HepG2 (cell line): ENCODE results near the gene ATXN1L. TPM values are rescaled to one million over a fixed set of nuclear protein-coding genes. Genes with fewer than 3 reads are reported as not detected.
A peak's percentile ranks its signal among the peaks of the same experiment; 100 is the strongest.

Experiments
- ARNTL ChIP-seq: sonication (generic); formaldehyde crosslinking; IDR thresholded peaks from 2 replicates; pipeline ENCODE4 v1.4.0; 2020; ENCODE audit warnings: mild to moderate bottlenecking, missing genetic modification reagents
- NCOA1 ChIP-seq: sonication (generic); formaldehyde crosslinking; IDR thresholded peaks from 2 replicates; pipeline ENCODE4 v1.9.0; 2021; ENCODE audit warnings: missing genetic modification reagents
- NFE2L1 ChIP-seq: sonication (generic); formaldehyde crosslinking; IDR thresholded peaks from 2 replicates; pipeline ENCODE4 v1.4.0; 2020; ENCODE audit warnings: missing genetic modification reagents, mild to moderate bottlenecking, borderline replicate concordance
- NFKB2 ChIP-seq: sonication (generic); formaldehyde crosslinking; IDR thresholded peaks from 2 replicates; pipeline ENCODE4 v1.4.0; 2020; ENCODE audit warnings: missing genetic modification reagents, borderline replicate concordance
- NR3C1 ChIP-seq: sonication (generic); formaldehyde crosslinking; IDR thresholded peaks from 2 replicates; pipeline ENCODE4 v1.4.0; 2020; ENCODE audit warnings: missing genetic modification reagents
- NRL ChIP-seq: sonication (generic); formaldehyde crosslinking; IDR thresholded peaks from 2 replicates; pipeline ENCODE4 v1.5.0; 2020; ENCODE audit warnings: missing genetic modification reagents, mild to moderate bottlenecking, moderate library complexity, borderline replicate concordance
- PHF20 ChIP-seq: sonication (generic); formaldehyde crosslinking; IDR thresholded peaks from 2 replicates; pipeline ENCODE4 v1.5.0; 2020; ENCODE audit warnings: mild to moderate bottlenecking, missing genetic modification reagents
- RARG ChIP-seq: sonication (generic); formaldehyde crosslinking; IDR thresholded peaks from 2 replicates; pipeline ENCODE4 v1.4.0; 2020; ENCODE audit warnings: low read depth, mild to moderate bottlenecking, missing genetic modification reagents
- RBAK ChIP-seq: sonication (generic); formaldehyde crosslinking; IDR thresholded peaks from 2 replicates; pipeline ENCODE4 v1.5.1; 2020; ENCODE audit warnings: mild to moderate bottlenecking, missing genetic modification reagents
- RFX1 ChIP-seq: fragments of 450-650 bp; IDR thresholded peaks from 2 replicates; pipeline ENCODE4 v1.6.1; 2017
- RNF2 ChIP-seq: fragments of 450-650 bp; conservative IDR thresholded peaks from 2 replicates; pipeline ENCODE4 v1.6.1; 2016; ENCODE audit warnings: low read depth
- ZBTB3 ChIP-seq: sonication (generic); formaldehyde crosslinking; IDR thresholded peaks from 2 replicates; pipeline ENCODE4 v1.4.0; 2020; ENCODE audit warnings: low read depth, mild to moderate bottlenecking, moderate library complexity, missing genetic modification reagents, borderline replicate concordance
- ZNF569 ChIP-seq: sonication (generic); formaldehyde crosslinking; IDR thresholded peaks from 2 replicates; pipeline ENCODE4 v1.5.0; 2020; ENCODE audit warnings: mild to moderate bottlenecking, missing genetic modification reagents, moderate library complexity, borderline replicate concordance
- ZNF709 ChIP-seq: sonication (generic); formaldehyde crosslinking; IDR thresholded peaks from 2 replicates; pipeline ENCODE4 v1.5.0; 2020; ENCODE audit warnings: mild to moderate bottlenecking, missing genetic modification reagents
- ZZZ3 ChIP-seq: sonication (generic); formaldehyde crosslinking; IDR thresholded peaks from 2 replicates; pipeline ENCODE4 v1.4.0; 2020; ENCODE audit warnings: missing genetic modification reagents, mild to moderate bottlenecking, borderline replicate concordance
- polyA plus RNA-seq, 8 experiments: library from polyadenylated mRNA; depleted of rRNA in 3 of 8; stranded (reverse) in 7 of 8; unstranded in 1 of 8; fragments of >200 nt; fragmentation: Illumina TruSeq in 4 of 8; extraction: Trizol in 4 of 8; gene quantifications; 2 replicates each; pipeline versions ENCODE4 v1.2.1 to v1.2.3, GENCODE V29; 2011 to 2016; ENCODE audit warnings: low read depth in 4 of 8, missing spikeins in 1 of 8, mixed read lengths in 1 of 8; ENCODE audit not compliant: insufficient read depth in 1 of 8
- total RNA-seq, 5 experiments: library from RNA; depleted of rRNA; stranded (reverse); fragments of >200 nt; fragmentation: Illumina TruSeq; extraction: Trizol; gene quantifications; 2 replicates each; pipeline ENCODE4 v1.2.3, GENCODE V29; 2016; ENCODE audit warnings: low read depth in 1 of 5
- TF ChIP-seq, protein P1 (sequence below): sonication (generic); formaldehyde crosslinking; IDR thresholded peaks from 2 replicates; pipeline ENCODE4 v1.4.0; 2020; ENCODE audit warnings: missing genetic modification reagents
- TF ChIP-seq, protein P2 (sequence below): sonication (generic); formaldehyde crosslinking; IDR thresholded peaks from 2 replicates; pipeline ENCODE4 v1.4.0; 2020; ENCODE audit warnings: mild to moderate bottlenecking, missing genetic modification reagents
- TF ChIP-seq, protein P3 (sequence below): sonication (generic); formaldehyde crosslinking; conservative IDR thresholded peaks from 2 replicates; pipeline ENCODE4 v1.4.0; 2020; ENCODE audit warnings: missing genetic modification reagents
- TF ChIP-seq, protein P4 (sequence below): sonication (generic); formaldehyde crosslinking; IDR thresholded peaks from 2 replicates; pipeline ENCODE4 v1.5.0; 2020; ENCODE audit warnings: mild to moderate bottlenecking, low read depth, missing genetic modification reagents, borderline replicate concordance
- TF ChIP-seq, protein P5 (sequence below): sonication (generic); formaldehyde crosslinking; IDR thresholded peaks from 2 replicates; pipeline ENCODE4 v1.4.0; 2020; ENCODE audit warnings: missing genetic modification reagents

The ATXN1L gene
- total and polyA plus RNA-seq, 2 of the 13 experiments (the other 11 are each of a cell fraction or from before 2014, with no cell fraction given) = 20.0 to 22.4 TPM

DNA sequence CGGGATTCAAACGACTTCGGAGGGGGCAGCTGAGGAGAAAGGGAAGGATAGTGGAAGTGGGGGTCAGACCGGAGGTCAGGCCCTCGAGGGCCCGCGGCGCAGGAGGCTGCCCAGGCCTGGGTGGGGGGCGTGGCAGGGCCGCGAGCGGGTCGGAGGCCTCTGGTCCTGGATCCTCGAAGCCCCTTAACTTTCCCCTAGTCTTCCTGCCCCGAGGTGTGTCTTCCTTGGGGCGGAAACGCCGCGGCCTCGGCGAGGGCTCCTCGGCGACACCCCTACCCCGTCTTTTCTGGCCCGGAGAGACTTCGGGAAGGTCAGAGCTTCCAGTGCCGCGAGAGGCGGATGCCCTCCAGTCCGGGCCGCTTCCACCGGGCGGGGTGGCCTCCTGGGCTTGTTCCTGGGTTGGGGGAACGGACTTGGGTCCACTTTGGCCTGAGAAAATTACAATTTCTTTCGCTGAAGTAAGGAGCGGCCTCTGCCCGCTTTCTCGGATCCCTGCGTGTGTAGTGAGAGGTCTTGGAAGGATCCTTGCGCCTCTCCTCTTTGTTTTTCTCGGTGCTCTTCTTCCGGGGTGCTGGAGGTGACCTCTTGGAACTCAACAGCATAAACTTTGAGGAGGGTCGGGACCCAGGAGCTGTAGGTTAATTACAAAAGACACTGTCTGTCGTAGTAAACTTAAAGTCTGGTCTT, 50.0 kb downstream of the ATXN1L start (continued):
- TF ChIP-seq, protein P1, sequence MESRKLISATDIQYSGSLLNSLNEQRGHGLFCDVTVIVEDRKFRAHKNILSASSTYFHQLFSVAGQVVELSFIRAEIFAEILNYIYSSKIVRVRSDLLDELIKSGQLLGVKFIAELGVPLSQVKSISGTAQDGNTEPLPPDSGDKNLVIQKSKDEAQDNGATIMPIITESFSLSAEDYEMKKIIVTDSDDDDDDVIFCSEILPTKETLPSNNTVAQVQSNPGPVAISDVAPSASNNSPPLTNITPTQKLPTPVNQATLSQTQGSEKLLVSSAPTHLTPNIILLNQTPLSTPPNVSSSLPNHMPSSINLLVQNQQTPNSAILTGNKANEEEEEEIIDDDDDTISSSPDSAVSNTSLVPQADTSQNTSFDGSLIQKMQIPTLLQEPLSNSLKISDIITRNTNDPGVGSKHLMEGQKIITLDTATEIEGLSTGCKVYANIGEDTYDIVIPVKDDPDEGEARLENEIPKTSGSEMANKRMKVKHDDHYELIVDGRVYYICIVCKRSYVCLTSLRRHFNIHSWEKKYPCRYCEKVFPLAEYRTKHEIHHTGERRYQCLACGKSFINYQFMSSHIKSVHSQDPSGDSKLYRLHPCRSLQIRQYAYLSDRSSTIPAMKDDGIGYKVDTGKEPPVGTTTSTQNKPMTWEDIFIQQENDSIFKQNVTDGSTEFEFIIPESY (CRISPR knock-in tag) = no peak
- TF ChIP-seq ZBTB3 (CRISPR knock-in tag) = 0 out of 2 replicates have a peak, but pooled peaks have one; percentile 11
- peak; percentile 80; the same call in 1 of the 2 replicates for TF ChIP-seq NRL (CRISPR knock-in tag)
- TF ChIP-seq, protein P2, sequence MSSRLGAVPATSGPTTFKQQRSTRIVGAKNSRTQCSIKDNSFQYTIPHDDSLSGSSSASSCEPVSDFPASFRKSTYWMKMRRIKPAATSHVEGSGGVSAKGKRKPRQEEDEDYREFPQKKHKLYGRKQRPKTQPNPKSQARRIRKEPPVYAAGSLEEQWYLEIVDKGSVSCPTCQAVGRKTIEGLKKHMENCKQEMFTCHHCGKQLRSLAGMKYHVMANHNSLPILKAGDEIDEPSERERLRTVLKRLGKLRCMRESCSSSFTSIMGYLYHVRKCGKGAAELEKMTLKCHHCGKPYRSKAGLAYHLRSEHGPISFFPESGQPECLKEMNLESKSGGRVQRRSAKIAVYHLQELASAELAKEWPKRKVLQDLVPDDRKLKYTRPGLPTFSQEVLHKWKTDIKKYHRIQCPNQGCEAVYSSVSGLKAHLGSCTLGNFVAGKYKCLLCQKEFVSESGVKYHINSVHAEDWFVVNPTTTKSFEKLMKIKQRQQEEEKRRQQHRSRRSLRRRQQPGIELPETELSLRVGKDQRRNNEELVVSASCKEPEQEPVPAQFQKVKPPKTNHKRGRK (CRISPR knock-in tag) = 0 out of 2 replicates have a peak, but pooled peaks have one; percentile 58
- TF ChIP-seq, protein P3, sequence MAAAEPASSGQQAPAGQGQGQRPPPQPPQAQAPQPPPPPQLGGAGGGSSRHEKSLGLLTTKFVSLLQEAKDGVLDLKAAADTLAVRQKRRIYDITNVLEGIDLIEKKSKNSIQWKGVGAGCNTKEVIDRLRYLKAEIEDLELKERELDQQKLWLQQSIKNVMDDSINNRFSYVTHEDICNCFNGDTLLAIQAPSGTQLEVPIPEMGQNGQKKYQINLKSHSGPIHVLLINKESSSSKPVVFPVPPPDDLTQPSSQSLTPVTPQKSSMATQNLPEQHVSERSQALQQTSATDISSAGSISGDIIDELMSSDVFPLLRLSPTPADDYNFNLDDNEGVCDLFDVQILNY (CRISPR knock-in tag) = 0 out of 2 replicates have a peak, but pooled peaks have one; percentile 38
- no peak for TF ChIP-seq RBAK (CRISPR knock-in tag)
- TF ChIP-seq RARG (CRISPR knock-in tag) = no peak
- no peak for TF ChIP-seq NCOA1
- TF ChIP-seq ZZZ3 (CRISPR knock-in tag) = no peak
- TF ChIP-seq, protein P4, sequence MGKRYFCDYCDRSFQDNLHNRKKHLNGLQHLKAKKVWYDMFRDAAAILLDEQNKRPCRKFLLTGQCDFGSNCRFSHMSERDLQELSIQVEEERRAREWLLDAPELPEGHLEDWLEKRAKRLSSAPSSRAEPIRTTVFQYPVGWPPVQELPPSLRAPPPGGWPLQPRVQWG = no peak
- TF ChIP-seq, protein P5, sequence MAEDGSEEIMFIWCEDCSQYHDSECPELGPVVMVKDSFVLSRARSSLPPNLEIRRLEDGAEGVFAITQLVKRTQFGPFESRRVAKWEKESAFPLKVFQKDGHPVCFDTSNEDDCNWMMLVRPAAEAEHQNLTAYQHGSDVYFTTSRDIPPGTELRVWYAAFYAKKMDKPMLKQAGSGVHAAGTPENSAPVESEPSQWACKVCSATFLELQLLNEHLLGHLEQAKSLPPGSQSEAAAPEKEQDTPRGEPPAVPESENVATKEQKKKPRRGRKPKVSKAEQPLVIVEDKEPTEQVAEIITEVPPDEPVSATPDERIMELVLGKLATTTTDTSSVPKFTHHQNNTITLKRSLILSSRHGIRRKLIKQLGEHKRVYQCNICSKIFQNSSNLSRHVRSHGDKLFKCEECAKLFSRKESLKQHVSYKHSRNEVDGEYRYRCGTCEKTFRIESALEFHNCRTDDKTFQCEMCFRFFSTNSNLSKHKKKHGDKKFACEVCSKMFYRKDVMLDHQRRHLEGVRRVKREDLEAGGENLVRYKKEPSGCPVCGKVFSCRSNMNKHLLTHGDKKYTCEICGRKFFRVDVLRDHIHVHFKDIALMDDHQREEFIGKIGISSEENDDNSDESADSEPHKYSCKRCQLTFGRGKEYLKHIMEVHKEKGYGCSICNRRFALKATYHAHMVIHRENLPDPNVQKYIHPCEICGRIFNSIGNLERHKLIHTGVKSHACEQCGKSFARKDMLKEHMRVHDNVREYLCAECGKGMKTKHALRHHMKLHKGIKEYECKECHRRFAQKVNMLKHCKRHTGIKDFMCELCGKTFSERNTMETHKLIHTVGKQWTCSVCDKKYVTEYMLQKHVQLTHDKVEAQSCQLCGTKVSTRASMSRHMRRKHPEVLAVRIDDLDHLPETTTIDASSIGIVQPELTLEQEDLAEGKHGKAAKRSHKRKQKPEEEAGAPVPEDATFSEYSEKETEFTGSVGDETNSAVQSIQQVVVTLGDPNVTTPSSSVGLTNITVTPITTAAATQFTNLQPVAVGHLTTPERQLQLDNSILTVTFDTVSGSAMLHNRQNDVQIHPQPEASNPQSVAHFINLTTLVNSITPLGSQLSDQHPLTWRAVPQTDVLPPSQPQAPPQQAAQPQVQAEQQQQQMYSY (CRISPR knock-in tag) = no peak
- TF ChIP-seq ARNTL (CRISPR knock-in tag) = no peak
- TF ChIP-seq NFKB2 (CRISPR knock-in tag) = peak; percentile 1; the same call in 1 of the 2 replicates
- peak; percentile 49; the same call in 1 of the 2 replicates for TF ChIP-seq NFE2L1 (CRISPR knock-in tag)
- no peak for TF ChIP-seq ZNF569 (CRISPR knock-in tag)
- no peak for TF ChIP-seq RFX1
- peak; percentile 33; the same call in 1 of the 2 replicates for TF ChIP-seq PHF20
- peak; percentile 28; the same call in 1 of the 2 replicates for TF ChIP-seq ZNF709 (CRISPR knock-in tag)
- TF ChIP-seq NR3C1 (CRISPR knock-in tag) = no peak
- TF ChIP-seq RNF2 = no peak
